Activated naive CD8-positive, alpha-beta T cell treated with anti-CD3 and anti-CD28 coated beads, Interleukin-2, amount 10 ng/mL, durations not matched to agents 7 days and 5 days (primary cell): ENCODE results near the gene EPB41L2. TPM values are rescaled to one million over a fixed set of nuclear protein-coding genes. Genes with fewer than 3 reads are reported as not detected.

Experiments
- ATAC-seq: fragments of 150-1000 bp; cut with Tn5 transposase; one replicate; pipeline ENCODE4 v1.10.0; 2021; ENCODE audit warnings: low read depth, moderate library complexity
- POLR2A ChIA-PET: fragments of 350-600 bp; sonication (Branson Sonifier 250); formaldehyde crosslinking; loops from one replicate; lab custom pipeline; 2021; ENCODE audit warnings: antibody characterized with exemption; lab: Charles Lee
- DNase-seq: peaks from one replicate; pipeline ENCODE4 v3.0.0; 2021
- H3K27ac Mint-ChIP-seq: one replicate; pipeline ENCODE4 v1.8.0; 2022; ENCODE audit warnings: mild to moderate bottlenecking, mixed read lengths
- H3K27me3 Mint-ChIP-seq: one replicate; pipeline ENCODE4 v1.8.0; 2022; ENCODE audit warnings: mild to moderate bottlenecking, moderate library complexity, mixed read lengths
- H3K36me3 Mint-ChIP-seq: one replicate; pipeline ENCODE4 v1.8.0; 2021; ENCODE audit warnings: mild to moderate bottlenecking, mixed read lengths
- H3K4me1 Mint-ChIP-seq: one replicate; pipeline ENCODE4 v1.8.0; 2021; ENCODE audit warnings: mixed read lengths
- H3K4me3 Mint-ChIP-seq: one replicate; pipeline ENCODE4 v1.8.0; 2022; ENCODE audit warnings: mild to moderate bottlenecking, moderate library complexity, mixed read lengths
- H3K9me3 Mint-ChIP-seq: one replicate; pipeline ENCODE4 v1.8.0; 2021; ENCODE audit warnings: mixed read lengths
- total RNA-seq, 2 experiments: library from RNA; stranded (reverse); gene quantifications; one replicate each; pipeline ENCODE4 v1.2.3, GENCODE V29; 2021

EPB41L2 gene
- total RNA-seq, 2 experiments from 2014 or later, result 21.6 to 25.4 TPM

DNA sequence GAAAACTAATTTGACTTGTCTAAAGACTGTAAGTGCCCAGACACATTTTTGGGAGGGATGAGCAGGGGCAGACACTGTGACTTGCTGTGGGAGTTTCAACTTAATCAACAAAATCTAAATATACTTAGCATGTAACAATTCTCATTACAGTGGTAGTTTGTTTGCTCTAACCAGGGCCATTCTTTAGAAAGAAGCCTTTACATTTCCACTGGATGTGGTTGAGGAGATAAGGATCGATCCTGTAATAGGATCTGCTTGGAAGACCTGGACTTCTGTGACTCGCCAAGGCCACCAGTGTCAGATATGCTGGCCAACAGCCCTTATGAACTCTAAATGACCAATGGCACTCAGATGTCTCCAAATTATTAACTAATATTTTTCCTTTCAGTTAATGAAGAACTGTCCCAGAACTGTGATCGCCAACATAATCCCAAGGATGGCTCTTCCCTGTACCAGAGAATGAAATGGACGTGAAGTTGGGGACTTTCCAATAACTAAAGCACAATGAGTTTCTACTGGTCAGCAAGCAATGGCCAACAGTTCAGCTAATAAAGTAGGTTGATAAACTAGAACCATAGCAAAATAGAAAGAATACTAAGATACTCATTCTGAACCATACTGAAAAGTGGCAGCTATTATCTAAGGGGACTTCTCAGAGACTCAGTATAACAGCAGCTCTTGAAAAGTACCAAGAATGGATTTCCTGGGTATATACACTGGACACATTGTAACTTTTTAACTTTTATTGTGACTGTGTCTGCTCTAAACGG, 228.4 kb downstream of the EPB41L2 start:
- Mint-ChIP-seq H3K4me3 (no peak overlapping the region), H3K36me3 (no peaks in the 10 kb centered on the region), H3K27me3 (no peaks in the 10 kb centered on the region), H3K9me3 (no peaks in the 10 kb centered on the region), H3K4me1 (no peaks in the 10 kb centered on the region), H3K27ac (no peak overlapping the region)
- DNase-seq (no peak), ATAC-seq (no peak)
- POLR2A ChIA-PET, result no interaction called here

DNA sequence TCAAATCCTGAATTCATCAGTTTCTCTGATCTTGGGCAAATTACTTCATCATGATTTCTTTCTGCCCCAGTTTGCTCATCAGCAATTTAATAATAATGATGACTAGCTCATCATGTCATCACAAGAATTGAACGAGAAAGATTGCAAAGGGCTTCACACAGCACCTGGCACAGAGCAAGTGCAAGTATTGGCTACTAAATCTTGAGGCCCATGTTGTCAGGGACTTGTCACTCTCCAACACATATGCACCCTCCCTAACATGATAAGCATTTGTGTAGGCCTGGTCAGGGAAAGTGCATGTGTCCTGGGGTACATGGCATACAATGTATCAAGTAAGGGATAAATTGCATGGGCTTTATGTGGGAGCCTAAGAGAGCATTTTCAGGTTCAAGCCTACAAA, 229.5 kb downstream of the EPB41L2 start:
- Mint-ChIP-seq H3K36me3 (no peaks in the 10 kb centered on the region), H3K4me1 (no peaks in the 10 kb centered on the region), H3K9me3 (no peaks in the 10 kb centered on the region), H3K4me3 (no peak overlapping the region), H3K27ac (no peak overlapping the region), H3K27me3 (no peaks in the 10 kb centered on the region)
- POLR2A ChIA-PET, result no interaction called here
- no peak for ATAC-seq
- no peak for DNase-seq

DNA sequence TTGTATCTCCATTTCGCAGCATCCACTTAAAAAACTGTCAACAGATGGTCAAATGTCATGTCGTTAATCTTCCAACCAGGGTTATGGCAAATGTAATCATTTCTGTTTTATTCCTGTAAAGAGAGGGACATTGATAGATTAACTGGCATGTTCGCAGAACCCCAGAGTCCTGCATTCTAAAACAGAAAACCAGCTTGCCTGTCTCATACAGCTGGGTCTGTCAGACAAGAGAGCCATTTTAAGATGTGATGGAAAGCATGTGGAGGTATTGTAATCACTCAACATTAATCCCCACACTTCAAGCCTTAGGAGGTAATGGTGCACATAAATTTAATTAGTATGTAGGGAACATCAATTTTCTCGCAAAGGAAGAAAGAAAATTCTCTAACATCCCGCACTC, 231.4 kb downstream of the EPB41L2 start:
- no peak for ATAC-seq
- H3K4me3 Mint-ChIP-seq, result no peak overlapping the region
- no peaks in the 10 kb centered on the region for H3K4me1 Mint-ChIP-seq
- POLR2A ChIA-PET, result no interaction called here
- H3K36me3 Mint-ChIP-seq, result no peaks in the 10 kb centered on the region
- no peaks in the 10 kb centered on the region for H3K9me3 Mint-ChIP-seq
- no peak overlapping the region for H3K27ac Mint-ChIP-seq
- DNase-seq, result no peak
- no peaks in the 10 kb centered on the region for H3K27me3 Mint-ChIP-seq

DNA sequence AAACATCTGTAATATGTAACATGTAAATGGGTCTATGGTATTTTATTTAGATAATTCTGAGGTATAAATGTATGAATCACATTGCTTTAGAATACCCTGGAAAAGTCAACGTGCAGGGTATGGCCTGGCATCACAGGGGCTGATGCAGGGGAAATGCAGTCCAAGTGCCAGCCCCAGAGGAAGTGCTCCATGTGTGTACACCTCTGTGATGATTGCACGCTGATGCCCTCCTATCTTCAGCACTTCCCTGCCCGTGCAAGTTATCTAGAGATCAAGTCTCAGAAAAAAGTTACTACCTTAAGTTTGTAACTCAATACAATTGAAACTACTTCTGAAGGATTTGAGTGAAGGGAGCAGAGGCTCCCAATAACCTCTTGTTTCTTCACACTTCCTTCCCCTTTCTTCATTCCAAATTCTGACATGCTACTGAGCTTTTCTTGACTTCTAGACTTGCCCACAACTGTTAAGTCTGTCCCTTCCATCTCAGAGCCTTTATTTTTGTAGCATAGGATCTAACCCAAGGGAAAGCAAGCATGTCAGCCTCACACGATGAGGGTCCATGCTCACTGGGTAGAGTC, 233.6 kb downstream of the EPB41L2 start:
- Mint-ChIP-seq H3K4me3 (no peak overlapping the region), H3K36me3 (no peaks in the 10 kb centered on the region), H3K9me3 (no peaks in the 10 kb centered on the region), H3K27me3 (no peaks in the 10 kb centered on the region), H3K4me1 (no peaks in the 10 kb centered on the region), H3K27ac (no peak overlapping the region)
- POLR2A ChIA-PET, result no interaction called here
- ATAC-seq (no peak), DNase-seq (no peak)

DNA sequence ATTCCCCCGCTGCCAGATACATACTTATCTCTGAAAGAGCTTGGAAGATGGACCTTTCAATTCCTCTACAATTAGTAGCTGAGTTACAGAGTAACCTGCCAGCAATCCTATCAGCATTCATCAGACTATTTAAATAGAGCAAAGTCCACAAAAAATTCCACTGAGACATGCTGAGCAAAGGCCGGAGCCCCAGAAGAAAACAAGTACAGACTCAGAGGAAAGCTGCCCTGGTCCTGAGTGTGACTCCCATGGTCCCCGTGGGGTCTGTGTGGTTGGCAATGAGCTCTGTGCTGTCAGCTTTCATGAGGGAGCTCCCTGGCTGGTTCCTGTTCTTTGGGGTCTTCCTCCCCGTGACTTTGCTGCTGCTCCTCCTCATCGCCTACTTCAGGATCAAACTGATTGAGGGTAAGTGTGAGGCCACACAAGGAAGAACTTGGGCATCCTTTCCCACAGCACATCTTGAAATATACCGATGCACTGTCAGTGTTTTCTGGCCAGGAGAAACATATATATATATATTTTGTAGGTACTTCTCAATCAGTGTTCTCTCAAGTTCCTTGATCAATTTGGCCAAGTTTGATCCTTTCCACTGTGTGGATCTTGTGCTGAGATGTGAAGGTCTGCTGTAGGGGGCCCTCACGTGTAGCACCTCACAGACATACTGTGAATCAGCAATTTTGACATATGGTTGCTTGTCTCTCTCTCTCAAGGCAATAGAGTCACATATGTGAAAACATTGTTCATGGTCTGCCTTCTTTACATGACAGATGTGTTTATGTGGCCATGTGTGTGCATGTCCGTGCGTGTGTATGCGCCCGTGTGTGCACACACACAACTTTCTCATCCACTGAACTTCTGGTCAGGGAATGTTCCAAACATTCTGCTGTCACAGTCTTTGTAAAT, 235.5 kb downstream of the EPB41L2 start, which contains the start of gene SMLR1:
TSS of gene SMLR1 (plus strand) at position 160 of the 903 bp plus-strand sequence. CDS start at position 168, 8 bp downstream.
- H3K4me1 Mint-ChIP-seq, result no peaks in the 10 kb centered on the region
- peaks cover 2% of the 10 kb centered on the region for H3K27me3 Mint-ChIP-seq
- H3K36me3 Mint-ChIP-seq, result no peaks in the 10 kb centered on the region
- POLR2A ChIA-PET, result no interaction called here
- DNase-seq (no peak), ATAC-seq (no peak)
- no peak within 1 kb of the TSS for H3K27ac Mint-ChIP-seq
- no peak within 1 kb of the TSS for H3K4me3 Mint-ChIP-seq
- H3K9me3 Mint-ChIP-seq, result no peaks in the 10 kb centered on the region

DNA sequence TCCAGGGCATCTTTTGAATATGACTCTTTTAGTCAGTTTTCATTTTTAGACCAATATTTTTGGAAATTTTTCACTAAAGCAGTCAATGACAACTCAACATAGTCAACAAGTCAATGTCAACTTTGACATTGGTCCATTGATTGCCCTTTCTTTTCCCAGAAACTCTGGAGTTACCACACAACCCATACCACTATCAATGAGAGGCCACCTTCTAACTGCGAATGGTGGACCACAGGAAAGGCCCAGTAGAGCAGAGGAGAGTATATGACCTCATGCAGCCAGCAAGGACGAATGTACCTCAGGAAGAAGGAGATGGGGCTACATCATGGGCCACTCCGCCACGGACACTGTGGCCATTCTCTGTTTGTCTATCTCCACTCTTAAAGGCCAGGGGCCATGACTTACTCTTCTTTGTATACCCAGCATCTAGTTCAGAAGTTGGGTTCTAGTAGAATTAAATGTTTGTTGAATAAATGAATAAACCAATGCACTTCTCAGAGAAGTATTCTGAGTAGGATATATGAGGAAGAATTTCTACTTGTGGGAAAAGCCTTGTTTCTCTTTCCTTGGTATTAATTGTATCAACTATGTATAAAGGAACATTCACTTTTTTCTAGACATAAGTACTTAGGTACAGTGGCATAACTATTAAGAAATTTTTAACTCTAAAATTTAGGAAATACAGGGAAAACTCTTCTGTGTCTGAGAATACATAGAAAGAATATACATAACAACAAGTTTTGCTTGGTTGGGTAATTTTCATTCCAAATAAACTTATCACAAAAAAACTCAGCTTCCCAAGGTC, 236.4 kb downstream of the EPB41L2 start:
- ATAC-seq, result no peak

DNA sequence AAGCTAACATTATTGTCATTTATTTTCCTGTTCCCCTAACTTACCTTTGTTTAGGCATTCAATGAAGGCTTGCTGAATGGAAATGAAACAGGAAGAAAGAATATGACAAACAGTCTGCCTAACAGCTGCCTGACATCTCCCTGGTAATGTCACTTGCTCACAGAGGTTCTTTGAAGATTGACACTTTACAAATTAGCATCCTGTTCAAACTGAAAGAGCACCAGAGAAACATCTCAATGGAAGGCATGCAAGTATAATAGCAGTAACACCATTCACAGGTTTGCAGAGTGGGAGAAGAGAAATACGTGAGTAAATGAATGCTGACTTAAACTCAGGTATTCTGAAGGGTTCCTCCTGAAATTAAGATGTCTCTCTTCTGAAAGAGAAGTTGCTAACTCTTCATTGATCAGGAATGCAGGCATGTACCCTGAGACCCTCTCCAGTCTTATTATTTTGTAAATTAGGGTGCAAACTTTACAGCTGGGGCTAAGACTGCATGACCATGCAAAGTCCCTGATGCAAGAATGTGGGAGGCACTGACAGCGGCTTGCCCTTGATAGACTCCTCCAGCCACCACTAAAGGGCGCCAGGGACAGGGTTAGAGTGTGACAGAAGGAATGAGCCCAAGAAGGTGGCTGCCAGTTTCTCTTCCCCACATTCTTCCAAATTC, 237.1 kb downstream of the EPB41L2 start:
- Mint-ChIP-seq H3K27ac (peak overlapping the region; percentile 26), H3K36me3 (no peaks in the 10 kb centered on the region), H3K27me3 (peaks cover 2% of the 10 kb centered on the region), H3K4me3 (no peak overlapping the region), H3K9me3 (no peaks in the 10 kb centered on the region), H3K4me1 (no peaks in the 10 kb centered on the region)
- ATAC-seq, result peak; percentile 82
- POLR2A ChIA-PET, result no interaction called here
- DNase-seq, result no peak

More for the DNA sequence above, 236.4 kb downstream of the EPB41L2 start:
- no peak overlapping the region for H3K27ac Mint-ChIP-seq
- H3K4me3 Mint-ChIP-seq, result no peak overlapping the region
- no peaks in the 10 kb centered on the region for H3K36me3 Mint-ChIP-seq
- no peak for DNase-seq
- peaks cover 2% of the 10 kb centered on the region for H3K27me3 Mint-ChIP-seq
- H3K9me3 Mint-ChIP-seq, result no peaks in the 10 kb centered on the region
- POLR2A ChIA-PET, result no interaction called here
- no peaks in the 10 kb centered on the region for H3K4me1 Mint-ChIP-seq

DNA sequence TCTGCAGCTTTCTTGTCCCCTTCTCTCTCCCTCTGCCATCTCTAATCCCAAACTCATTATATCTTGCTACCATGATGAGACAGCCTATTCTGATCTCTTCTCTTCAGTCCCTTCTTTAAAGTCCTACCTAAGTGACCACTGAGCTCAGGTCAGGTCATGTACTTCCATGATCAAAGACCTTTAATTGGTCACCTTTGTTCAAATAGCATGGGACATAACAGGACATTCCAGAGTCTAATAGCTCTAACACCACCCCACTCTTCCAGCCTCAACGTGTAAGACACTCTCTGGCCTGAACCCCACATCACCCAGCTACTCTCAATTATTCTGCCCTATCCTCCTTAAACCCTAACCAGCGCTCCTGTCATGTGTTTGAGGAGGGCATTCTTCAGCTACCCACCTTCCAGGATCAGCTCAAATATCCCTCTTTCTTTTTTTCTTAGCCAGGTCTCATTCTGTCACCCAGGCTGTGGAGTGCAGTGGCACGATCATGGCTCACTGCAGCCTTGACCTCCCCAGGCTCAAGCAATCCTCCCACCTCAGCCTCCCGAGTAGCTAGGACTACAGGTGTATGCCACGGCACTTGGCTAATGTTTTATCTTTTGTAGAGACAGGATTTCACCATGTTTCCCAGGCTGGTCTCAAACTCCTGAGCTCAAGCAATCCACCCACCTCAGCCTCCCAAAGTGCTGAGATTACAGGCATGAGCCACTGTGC, 237.9 kb downstream of the EPB41L2 start:
- H3K27me3 Mint-ChIP-seq, result peaks cover 2% of the 10 kb centered on the region
- H3K36me3 Mint-ChIP-seq, result peaks cover under 1% of the 10 kb centered on the region
- ATAC-seq (no peak), DNase-seq (no peak)
- peak overlapping the region; percentile 26 for H3K27ac Mint-ChIP-seq
- POLR2A ChIA-PET, result no interaction called here
- H3K4me1 Mint-ChIP-seq, result no peaks in the 10 kb centered on the region
- peaks cover 1% of the 10 kb centered on the region for H3K9me3 Mint-ChIP-seq
- H3K4me3 Mint-ChIP-seq, result no peak overlapping the region

DNA sequence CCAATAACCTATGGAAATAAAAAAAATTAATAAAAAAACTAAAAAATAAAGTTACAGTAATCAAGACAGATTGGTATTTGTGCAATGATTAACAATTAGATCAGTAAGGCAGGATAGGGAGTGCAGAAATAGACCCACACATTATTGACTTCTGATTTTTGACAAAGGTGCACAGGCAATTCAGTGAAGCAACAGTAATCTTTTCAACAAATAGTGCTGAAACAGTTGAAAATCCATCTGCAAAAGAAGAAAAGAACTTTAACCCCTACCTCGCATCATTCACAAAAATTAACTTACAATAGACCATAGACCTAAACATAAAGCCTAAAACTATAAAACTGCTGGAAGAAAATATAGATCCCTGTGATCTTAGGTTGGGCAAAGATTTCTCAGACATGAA, 240.3 kb downstream of the EPB41L2 start:
- Mint-ChIP-seq H3K27ac (no peak overlapping the region), H3K9me3 (peaks cover 4% of the 10 kb centered on the region), H3K36me3 (peaks cover 11% of the 10 kb centered on the region), H3K4me3 (no peak overlapping the region), H3K27me3 (peaks cover 2% of the 10 kb centered on the region), H3K4me1 (peaks cover 5% of the 10 kb centered on the region)
- POLR2A ChIA-PET, result no interaction called here
- ATAC-seq (no peak), DNase-seq (no peak)

DNA sequence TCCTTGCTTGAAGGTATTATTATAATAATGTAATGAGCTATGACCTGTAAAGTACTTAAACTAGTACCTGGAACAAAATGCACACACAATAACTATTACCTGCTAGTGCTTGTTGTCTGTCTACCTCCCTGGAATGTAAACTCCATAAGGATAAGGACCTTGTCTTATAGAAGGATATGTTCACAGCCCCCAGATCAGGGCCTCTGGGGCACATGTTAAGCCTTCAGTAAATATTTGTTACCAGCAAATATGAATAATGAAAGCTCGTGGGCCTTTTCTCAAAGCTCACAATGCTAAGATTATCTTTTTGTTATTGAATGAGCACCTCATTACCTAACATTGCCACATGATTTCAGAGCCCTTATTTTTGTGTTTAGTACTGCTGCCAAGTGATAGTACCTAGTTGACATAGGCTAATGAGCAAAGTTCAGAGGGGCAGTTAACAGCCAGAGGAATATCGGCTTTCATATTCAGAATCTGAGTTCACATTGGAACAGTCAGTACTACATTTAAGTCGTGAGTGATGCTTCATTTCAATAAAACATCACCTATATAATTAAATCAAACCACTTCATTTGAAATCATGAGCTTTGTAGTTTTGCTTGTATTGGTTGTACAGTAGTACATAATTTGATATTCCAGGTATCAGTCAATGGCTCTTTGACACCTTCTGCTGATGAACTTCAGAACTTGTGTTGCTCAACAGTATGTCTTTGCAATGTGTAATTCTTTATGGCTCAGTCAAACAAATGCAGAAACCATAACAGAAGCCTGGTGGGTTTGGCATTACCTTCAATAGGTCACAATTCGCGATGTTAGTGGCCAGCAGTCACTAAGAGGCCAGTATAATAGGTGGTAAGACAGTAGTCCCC, 247.6 kb downstream of the EPB41L2 start:
- Mint-ChIP-seq H3K36me3 (peaks cover 12% of the 10 kb centered on the region), H3K9me3 (peaks cover 4% of the 10 kb centered on the region), H3K27me3 (peaks cover 6% of the 10 kb centered on the region), H3K4me3 (no peak overlapping the region), H3K4me1 (peaks cover 5% of the 10 kb centered on the region), H3K27ac (no peak overlapping the region)
- ATAC-seq, result no peak
- POLR2A ChIA-PET, result no interaction called here
- DNase-seq, result no peak

DNA sequence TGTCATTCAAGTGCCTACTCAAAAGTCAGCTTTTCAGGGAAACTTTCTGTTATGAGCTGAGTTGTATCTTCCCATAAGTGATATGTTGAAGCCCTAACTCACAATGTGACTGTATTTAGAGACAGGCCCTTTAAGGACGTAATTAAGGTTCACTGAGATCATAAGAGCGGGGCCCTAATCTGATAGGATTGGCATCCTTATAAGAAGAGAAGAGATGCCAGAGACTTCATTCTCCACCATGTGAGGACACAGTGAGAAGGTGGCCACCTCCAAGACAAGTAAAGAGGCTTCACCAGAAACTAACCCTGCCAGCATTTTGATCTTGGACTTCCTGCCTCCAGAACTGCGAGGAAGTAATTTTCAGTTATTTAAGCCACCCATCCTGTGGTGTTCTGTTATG, 248.5 kb downstream of the EPB41L2 start:
- no peak for ATAC-seq
- Mint-ChIP-seq H3K27ac (no peak overlapping the region), H3K4me3 (no peak overlapping the region), H3K9me3 (no peaks in the 10 kb centered on the region), H3K27me3 (peaks cover 10% of the 10 kb centered on the region), H3K4me1 (peaks cover 5% of the 10 kb centered on the region), H3K36me3 (peaks cover 5% of the 10 kb centered on the region)
- DNase-seq, result no peak
- POLR2A ChIA-PET, result no interaction called here
